ENCODE data around the gene DNAJC18. TPM values are rescaled to one million over a fixed set of nuclear protein-coding genes. Genes with fewer than 3 reads are reported as not detected.

DNAJC18 gene
- total and polyA plus RNA-seq, 2 of the 4 experiments (the other 2 are of a cell fraction), result 8.5 to 11.1 TPM

DNA sequence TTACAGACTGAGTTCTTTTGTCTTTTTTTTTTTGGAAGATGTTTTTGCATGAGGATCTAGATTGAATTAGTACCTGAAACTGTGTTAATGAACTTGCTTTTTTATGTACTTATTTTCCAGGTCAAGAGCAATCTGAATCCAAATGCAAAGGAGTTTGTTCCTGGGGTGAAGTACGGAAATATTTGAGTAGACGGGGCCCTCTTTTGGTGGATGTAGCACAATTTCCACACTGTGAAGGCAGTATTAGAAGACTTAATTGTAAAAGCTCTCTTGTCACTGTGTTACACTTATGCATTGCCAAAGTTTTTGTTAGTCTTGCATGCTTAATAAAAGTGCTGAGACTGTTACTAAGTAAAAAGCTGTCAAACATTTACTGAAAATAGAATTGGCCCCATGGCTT lies 70.7 kb downstream of the DNAJC18 start:
- dilution Hi-C loops (cut with HindIII; ENCODE audit: low sequenced_read_pairs, unreplicated experiment) (no loop called here), in situ Hi-C loops (cut with MboI; ENCODE audit: low sequenced_read_pairs) (no loop called here), intact Hi-C loops (cut with micrococcal nuclease) (no loop called here)
- Histone ChIP-seq H3K9ac (ENCODE audit: low read depth, low read length) (no peak overlapping the region), H4K5ac (ENCODE audit: low read depth, low read length) (no peak overlapping the region), H2BK15ac (ENCODE audit: low read depth, low read length) (no peak overlapping the region), H2BK120ac (ENCODE audit: low read depth, low read length) (no peak overlapping the region), H3K9me3 (ENCODE audit: control insufficient read depth, insufficient read depth, low read length) (no peaks in the 10 kb centered on the region), H3K27ac (ENCODE audit: insufficient read depth, low read length) (peak overlapping the region; percentile 40; the same call in 1 of the 2 replicates), H3K23ac (ENCODE audit: low read depth, low read length) (0 out of 2 replicates have a peak overlapping the region, but pooled peaks have one; percentile 21), H3K4me2 (ENCODE audit: low read depth, low read length) (peak overlapping the region; percentile 44), H4K8ac (ENCODE audit: low read depth in 2 of 2, low read length in 2 of 2) (no peak overlapping the region), H3K79me1 (ENCODE audit: low read depth in 1 of 2, low read length in 2 of 2) (peaks cover 18 to 50% of the 10 kb centered on the region in 2 experiments), H3K4me1 (ENCODE audit: control insufficient read depth, insufficient read depth, low read length) (peaks cover 11% of the 10 kb centered on the region), H3K56ac (ENCODE audit: extremely low read depth, insufficient read depth, low read length) (no peak overlapping the region), H3K36me3 (ENCODE audit: control insufficient read depth, insufficient read depth, low read length) (peaks cover 44% of the 10 kb centered on the region), H3K18ac (ENCODE audit: low read depth, low read length) (no peak overlapping the region; the same call in 1 of the 2 replicates), H2BK20ac (ENCODE audit: low read depth, low read length) (no peak overlapping the region), H3K27me3 (ENCODE audit: control insufficient read depth, insufficient read depth, low read length) (no peaks in the 10 kb centered on the region), H2BK5ac (ENCODE audit: low read depth, low read length, poor library complexity, severe bottlenecking) (peak overlapping the region; percentile 11), H3K14ac (replicated peaks; ENCODE audit: low read depth, low read length) (no peak overlapping the region), H4K20me1 (ENCODE audit: insufficient read depth, low read length) (peaks cover 24% of the 10 kb centered on the region; the same call in 1 of the 2 replicates), H3K9me1 (ENCODE audit: insufficient read depth, low read length) (peaks cover 13% of the 10 kb centered on the region), H2AK5ac (ENCODE audit: low read depth, low read length) (no peak overlapping the region), H2AK9ac (replicated peaks; ENCODE audit: low read depth, low read length, poor library complexity) (no peak overlapping the region), H4K91ac (ENCODE audit: insufficient read depth, low read depth, low read length) (no peak overlapping the region), H3K4me3 (ENCODE audit: insufficient read depth, low read depth, low read length) (no peak overlapping the region), H3K4ac (ENCODE audit: low read depth, low read length) (no peak overlapping the region), H2AFZ (replicated peaks; ENCODE audit: low read length, poor library complexity) (no peak overlapping the region)
- DNase-seq (peak; percentile 29), ATAC-seq (ENCODE audit: low read depth) (peak; percentile 7; the same call in 1 of the 2 replicates)
- TF ChIP-seq RFX5 (IDR thresholded peaks at IDR 0.05; ENCODE audit: low read depth, low read length), result no peak
- no peak for TF ChIP-seq RCOR1 (IDR thresholded peaks at IDR 0.05; ENCODE audit: insufficient replicate concordance, low read length)
- no peak for TF ChIP-seq BHLHE40 (IDR thresholded peaks at IDR 0.05; ENCODE audit: low read depth, low read length)
- TF ChIP-seq CHD1 (IDR thresholded peaks at IDR 0.05; ENCODE audit: low read depth, low read length), result no peak
- TF ChIP-seq CEBPB (IDR thresholded peaks at IDR 0.05; ENCODE audit: low read depth, low read length), result no peak
- TF ChIP-seq, protein P1, sequence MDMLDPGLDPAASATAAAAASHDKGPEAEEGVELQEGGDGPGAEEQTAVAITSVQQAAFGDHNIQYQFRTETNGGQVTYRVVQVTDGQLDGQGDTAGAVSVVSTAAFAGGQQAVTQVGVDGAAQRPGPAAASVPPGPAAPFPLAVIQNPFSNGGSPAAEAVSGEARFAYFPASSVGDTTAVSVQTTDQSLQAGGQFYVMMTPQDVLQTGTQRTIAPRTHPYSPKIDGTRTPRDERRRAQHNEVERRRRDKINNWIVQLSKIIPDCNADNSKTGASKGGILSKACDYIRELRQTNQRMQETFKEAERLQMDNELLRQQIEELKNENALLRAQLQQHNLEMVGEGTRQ (IDR thresholded peaks at IDR 0.05; ENCODE audit: low read depth, low read length), result no peak
- TF ChIP-seq MXI1 (IDR thresholded peaks at IDR 0.05; ENCODE audit: borderline replicate concordance, low read depth, low read length), result no peak
- no peak for TF ChIP-seq FOS (IDR thresholded peaks at IDR 0.05; ENCODE audit: low read depth, low read length)
- TF ChIP-seq MAZ (IDR thresholded peaks at IDR 0.05; ENCODE audit: borderline replicate concordance, low read depth, low read length), result no peak
- TF ChIP-seq RAD21 (IDR thresholded peaks at IDR 0.05; ENCODE audit: low read length), result peak; percentile 27; the same call in 1 of the 2 replicates
- TF ChIP-seq MAFK (IDR thresholded peaks at IDR 0.05; ENCODE audit: low read depth, low read length), result no peak
- TF ChIP-seq, protein P2, sequence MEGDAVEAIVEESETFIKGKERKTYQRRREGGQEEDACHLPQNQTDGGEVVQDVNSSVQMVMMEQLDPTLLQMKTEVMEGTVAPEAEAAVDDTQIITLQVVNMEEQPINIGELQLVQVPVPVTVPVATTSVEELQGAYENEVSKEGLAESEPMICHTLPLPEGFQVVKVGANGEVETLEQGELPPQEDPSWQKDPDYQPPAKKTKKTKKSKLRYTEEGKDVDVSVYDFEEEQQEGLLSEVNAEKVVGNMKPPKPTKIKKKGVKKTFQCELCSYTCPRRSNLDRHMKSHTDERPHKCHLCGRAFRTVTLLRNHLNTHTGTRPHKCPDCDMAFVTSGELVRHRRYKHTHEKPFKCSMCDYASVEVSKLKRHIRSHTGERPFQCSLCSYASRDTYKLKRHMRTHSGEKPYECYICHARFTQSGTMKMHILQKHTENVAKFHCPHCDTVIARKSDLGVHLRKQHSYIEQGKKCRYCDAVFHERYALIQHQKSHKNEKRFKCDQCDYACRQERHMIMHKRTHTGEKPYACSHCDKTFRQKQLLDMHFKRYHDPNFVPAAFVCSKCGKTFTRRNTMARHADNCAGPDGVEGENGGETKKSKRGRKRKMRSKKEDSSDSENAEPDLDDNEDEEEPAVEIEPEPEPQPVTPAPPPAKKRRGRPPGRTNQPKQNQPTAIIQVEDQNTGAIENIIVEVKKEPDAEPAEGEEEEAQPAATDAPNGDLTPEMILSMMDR (conservative IDR thresholded peaks at IDR 0.05; ENCODE audit: low read depth, low read length), result 0 out of 2 replicates have a peak, but pooled peaks have one; percentile 19
- TF ChIP-seq POLR2A (IDR thresholded peaks at IDR 0.05; ENCODE audit: low read depth, low read length), result no peak
- no peak for TF ChIP-seq NFE2L2 (IDR thresholded peaks at IDR 0.05; ENCODE audit: low read depth, low read length)
- TF ChIP-seq ELK1 (IDR thresholded peaks at IDR 0.05; ENCODE audit: borderline replicate concordance, low read depth, low read length), result no peak
- WGBS, 2 experiments (ENCODE audit: extremely low coverage in 2 of 2, insufficient read length in 1 of 2), result no CpG with 5 or more reads among the region's 2 CpGs
- CTCF ChIA-PET, result interaction anchor here (0.6 kb wide), 1 partner anchor 793 kb away, joined by 5 read pairs; the partner anchor contains the start of gene HSPA9
- BruUV-seq (replicated peaks), result no TSS peak
- POLR2A ChIA-PET (ENCODE audit: unreplicated experiment), result no interaction called here
